HG02642 (cell line): ENCODE data around the gene GOT1.

ENCODE experiments used
- ATAC-seq: cut with Tn5 transposase; IDR thresholded peaks from one replicate; pipeline ENCODE4 v1.9.1; 2021; ENCODE audit warnings: mild to moderate bottlenecking; ENCODE audit not compliant: unreplicated experiment, poor library complexity

Gene GOT1

GRCh38 chr10:99366666-99367065, 63.8 kb downstream of the GOT1 start:
- ATAC-seq = no peak

- no peak for ATAC-seq
Measured at GRCh38 chr10:99365736-99366135, 64.7 kb downstream of the GOT1 start.

- no peak for ATAC-seq
Measured at GRCh38 chr10:99365311-99365710, 65.1 kb downstream of the GOT1 start.

GRCh38 chr10:99364125-99364524, 66.3 kb downstream of the GOT1 start:
- ATAC-seq = no peak

- no peak for ATAC-seq
Measured at GRCh38 chr10:99360934-99361333, 69.5 kb downstream of the GOT1 start.

- ATAC-seq = no peak
Measured at GRCh38 chr10:99358101-99358500, 72.3 kb downstream of the GOT1 start.

- no peak for ATAC-seq
Measured at GRCh38 chr10:99357691-99358090, 72.7 kb downstream of the GOT1 start.

GRCh38 chr10:99353182-99353581, 77.2 kb downstream of the GOT1 start:
- ATAC-seq = no peak

- ATAC-seq = no peak
Measured at GRCh38 chr10:99347672-99348071, 82.8 kb downstream of the GOT1 start.
